HG03139 (cell line): ENCODE data around the gene NBPF20.
"Not testable (repeated sequence)": the region's sequence is repeated elsewhere in the genome, so short reads cannot be mapped to it uniquely, and the experiment has no call there.

Source experiments
- ATAC-seq: cut with Tn5 transposase; IDR thresholded peaks from one replicate; pipeline ENCODE4 v1.9.1; 2021; ENCODE audit not compliant: unreplicated experiment

The NBPF20 gene

DNA sequence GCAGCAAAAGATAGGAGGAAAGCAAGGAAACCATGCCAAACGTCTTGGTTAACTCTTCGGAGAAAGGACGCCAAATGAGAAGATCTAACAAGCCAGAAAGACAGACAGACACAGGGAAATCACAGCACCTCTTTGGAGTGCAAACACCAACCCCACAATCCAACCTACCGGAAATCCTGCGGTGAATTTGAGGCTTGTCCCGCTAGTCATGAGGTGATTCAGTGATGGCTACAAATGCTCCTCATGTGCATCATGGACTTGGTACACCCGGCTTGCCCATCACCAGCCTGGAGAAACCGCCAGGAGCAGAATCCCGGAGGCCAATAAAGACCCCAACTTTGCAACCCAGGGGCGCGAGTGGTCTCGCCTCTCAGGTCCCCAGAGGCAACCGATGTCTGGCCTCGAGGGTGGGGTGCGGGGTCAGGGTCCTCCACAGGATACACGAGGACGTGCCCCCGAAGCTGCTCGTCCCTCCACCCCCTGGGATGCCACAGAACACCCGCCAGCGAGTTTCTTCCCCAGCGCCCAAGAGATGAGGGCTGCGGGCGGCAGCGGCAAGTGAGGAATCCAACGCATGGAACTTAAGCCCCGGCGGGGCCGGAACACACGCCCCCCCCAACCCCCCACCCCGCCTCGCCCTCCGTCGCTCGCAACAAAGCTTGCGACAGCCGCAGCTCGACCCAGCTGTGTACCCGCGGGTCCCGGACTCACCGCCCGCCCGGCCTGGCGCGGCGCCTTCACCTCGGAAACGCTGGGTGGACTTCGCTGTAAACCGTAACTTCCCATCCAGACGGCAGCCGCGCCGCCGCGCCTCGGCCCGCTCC is 579 bp downstream of the NBPF20 start:
- ATAC-seq, result peak; percentile 55

DNA sequence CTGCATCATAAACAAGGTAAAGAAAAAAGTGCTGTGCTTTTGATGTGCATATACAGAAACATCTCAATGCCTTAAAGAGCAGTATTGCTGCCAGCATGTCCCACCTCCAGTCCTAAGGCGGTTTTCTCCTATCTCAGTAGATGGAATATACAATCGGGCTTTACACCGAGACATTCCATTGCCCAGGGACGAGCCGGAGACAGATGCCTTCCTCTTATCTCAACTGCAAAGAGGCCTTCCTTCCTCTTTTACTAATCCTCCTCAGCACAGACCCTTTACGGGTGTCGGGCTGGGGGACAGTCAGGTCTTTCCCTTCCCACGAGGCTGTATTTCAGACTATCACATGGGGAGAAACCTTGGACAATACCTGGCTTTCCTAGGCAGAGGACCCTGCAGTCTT is 10.3 kb downstream of the NBPF20 start:
- not testable (repeated sequence) for ATAC-seq

DNA sequence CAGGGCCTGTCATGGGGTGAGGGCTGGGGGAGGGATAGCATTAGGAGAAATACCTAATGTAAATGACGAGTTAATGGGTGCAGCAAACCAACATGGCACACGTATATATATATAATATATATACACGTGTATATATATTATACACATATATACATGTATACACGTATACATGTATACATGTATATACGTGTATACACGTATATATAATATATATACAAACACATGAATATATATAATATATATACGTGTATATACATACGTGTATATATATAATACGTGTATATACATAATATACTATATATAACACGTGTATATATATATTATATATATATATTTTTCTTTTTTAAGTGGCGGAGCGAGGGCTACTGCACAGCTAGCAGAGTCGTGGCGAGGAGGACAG is 18.1 kb downstream of the NBPF20 start:
- not testable (repeated sequence) for ATAC-seq

DNA sequence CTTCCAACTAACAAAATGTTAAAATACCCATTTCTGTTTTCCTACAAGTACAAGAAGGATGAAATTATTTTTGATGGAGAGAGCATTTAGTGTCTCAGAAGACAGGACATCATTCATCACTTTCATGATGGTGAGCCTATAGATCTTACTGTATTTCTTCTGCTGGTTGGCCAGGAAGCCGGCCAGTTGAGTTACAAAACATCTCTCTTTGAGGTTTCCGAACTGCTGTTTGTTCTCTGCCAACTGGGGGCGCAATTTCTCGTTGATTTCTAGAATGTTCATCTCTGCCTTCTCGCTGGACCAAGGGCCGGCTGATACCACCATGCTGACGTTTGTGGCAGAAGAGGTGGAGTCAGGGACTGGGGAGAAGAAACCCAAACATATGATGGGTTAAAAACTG is 20.5 kb downstream of the NBPF20 start:
- not testable (repeated sequence) for ATAC-seq

DNA sequence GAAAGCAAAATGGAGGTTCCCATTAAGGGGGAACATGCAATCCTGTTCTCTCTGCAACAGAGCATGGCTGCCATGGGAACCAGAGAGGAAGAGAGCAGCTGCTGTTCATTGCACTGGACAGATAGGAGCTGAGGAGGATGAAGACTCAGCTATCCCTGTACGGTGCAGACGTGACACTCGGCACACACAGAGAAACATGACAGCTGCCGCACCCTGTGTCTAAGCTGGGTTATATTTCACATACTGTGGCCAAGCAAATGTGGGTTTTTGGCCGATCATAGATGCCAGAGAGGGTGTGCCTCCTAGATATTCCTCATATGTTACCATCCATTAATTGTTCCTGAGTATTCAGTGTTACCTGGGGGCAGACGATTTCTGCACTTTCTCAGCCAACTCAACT is 24.7 kb downstream of the NBPF20 start:
- not testable (repeated sequence) for ATAC-seq
